SKM-1 treated with dmso at 0.1 percent for 144 hours (cell line): Measurements from ENCODE around the gene CPE.

Experiments
- DNase-seq: peaks from one replicate; lab custom pipeline; 2025; ENCODE audit not compliant: unreplicated experiment; lab: John Stamatoyannopoulos, UW

The CPE gene

DNA sequence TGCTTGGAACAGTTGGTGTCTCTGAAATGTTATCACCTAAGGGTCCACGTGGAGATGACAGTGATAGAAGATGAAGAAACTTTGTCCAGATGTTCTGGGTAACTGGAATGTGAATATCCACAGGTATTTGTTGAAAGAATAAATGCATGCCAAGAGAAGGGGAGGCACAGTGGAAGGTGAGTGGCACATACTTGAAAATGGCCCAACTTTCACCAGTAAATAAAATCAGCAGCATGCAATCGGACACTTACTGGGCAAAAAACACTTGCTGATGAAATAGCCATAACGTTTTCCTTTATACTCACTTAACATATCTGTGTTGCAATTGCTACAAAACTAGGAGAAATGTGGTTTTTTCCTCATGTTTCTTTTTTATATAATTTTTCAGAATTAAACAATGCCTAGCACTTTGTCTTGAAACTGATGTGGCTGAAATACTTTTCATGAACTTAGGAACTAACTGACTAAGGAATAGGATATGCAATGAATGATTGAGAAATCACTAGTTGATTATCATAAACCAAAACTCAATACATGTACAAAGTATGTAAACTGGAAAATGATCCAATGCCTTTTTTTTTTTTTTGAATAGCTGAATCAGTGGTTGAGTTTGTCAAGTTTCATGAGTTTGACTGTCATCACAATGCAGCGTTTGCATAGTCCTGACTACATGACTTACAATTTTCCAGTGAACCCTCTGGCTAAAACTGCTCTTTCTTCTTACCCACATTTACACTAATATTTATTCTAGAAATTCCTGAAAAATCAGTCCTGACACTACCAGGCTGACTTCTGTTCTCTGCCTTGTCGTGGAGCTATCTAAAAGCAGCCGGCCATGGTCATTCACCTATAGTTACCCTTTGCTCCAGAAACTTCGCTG lies 127.4 kb downstream of the CPE start:
- no peak for DNase-seq

DNA sequence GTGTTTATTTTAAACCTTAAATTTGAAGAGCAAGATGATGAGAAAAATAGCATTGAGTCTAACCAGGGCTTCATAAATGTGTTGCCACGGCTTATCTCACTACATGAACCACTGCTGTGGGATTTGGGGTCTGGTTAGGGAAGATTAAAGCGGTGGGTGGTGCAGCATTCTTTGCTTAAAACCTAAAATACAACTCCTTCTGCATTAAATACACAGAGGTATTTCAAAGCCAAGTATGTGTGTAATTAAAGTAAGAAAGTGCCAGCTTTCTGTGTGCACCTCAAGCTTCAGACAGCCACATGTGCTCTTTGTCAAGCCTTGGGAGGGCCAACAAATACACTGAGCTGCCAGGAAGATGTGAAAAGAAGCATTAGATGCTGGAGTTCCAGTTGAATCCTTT lies 128.0 kb downstream of the CPE start:
- DNase-seq: no peak

DNA sequence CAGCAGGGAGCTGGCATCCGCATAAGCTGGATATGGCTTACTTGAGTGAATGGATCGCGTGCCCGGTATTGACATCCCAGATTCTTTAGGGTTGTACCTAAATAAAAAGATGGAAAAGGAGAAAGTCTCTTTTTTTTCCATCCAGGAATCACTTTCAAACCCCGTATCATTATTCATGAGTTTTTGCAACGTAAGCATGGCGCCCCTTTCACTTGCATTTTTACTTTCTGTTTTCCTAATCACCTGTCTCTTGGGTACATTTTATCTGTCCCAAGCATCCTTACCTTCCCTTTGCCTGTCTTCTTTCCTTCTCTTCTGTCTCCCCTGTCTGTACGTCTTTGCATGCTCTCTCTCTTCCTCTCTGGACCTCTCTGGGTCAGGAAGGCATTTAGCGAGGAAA lies 128.6 kb downstream of the CPE start:
- DNase-seq: no peak

DNA sequence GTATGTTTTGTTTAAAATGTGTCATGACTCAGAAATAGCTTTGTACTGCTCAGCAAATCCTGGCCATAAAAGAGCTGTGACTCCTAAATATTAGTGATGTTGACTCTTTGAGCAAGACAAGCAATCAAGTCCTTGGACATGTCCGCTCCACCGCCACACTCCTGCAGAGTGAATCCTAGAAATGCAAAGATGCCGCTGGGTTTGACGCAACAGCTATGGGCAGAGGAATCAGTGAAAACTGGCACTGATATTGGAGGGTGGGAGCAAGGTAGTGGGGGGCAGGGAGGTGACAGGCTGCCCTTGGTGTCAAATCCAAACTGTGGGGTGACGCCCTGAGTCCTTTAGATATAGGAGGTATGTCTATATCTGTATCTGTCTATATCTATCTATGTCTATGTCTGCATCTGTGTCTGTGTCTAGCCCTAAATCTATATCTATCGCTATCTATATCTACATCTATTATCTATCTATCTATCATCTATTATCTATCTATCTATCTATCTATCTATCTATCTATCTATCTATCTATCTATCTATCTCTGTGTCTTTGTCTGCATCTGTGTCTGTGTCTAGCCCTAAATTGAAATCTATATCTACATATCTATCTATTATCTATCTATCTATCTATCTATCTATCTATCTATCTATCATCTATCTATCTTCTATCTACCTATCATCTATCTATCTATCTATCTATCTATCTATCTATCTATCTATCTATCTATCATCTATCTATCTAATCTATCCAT lies 129.7 kb downstream of the CPE start:
- no peak for DNase-seq

DNA sequence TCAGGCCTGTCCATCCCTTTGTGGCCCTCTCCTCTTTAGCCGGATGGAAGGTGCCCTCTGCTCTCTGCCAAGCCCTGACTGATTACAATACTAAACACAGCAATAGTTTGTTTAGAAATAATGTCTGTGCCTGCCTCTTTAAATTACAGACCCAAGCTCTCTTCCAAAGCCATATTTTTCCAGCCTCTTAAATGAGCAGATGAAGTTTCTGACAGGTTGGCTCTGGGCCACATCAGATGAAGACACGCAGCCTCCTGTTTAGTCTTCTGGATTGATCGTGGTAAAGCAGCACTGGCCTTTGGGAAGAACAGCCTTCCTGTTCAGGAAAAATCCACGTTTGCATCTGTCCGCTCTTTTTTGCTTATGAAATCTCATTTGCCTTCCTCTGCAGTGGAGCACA lies 133.6 kb downstream of the CPE start:
- DNase-seq: no peak

DNA sequence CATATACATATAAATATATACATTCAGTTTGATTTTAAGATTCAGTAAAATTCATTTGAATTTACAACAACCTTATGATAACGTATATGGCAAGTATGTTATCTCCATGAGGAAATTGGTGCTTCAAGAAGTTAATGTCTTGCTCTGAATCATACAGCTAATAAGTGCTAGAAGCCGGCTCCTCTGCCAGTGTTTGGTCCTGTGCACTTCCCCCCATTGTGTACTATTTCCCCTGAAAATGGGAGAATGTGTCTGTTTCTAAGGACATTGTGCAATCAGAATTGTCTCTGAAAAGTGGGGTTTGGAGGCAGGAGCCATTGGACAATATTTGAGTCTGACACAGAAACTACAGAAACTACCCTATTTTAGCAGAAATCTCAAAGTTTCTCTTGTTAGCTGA lies 135.9 kb downstream of the CPE start:
- DNase-seq: no peak

DNA sequence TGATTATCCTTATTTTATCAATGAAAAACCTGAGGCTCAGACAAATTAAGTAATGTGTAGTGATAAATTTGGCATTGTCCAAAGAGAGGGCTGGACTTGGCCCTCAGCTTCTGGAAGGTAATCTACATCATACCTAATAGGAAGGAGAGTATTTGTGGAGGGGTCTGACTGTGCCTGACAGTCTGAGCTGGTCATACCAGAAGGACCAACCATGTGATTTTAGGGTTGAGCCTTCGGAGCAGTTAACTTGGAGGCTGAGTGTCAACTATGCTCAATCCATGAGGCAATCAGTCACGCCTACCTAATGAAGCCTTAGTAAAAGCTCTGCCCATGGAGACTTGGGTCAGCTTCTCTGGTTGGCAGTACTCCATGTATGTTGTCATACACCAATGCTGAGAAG lies 136.4 kb downstream of the CPE start:
- DNase-seq: no peak

DNA sequence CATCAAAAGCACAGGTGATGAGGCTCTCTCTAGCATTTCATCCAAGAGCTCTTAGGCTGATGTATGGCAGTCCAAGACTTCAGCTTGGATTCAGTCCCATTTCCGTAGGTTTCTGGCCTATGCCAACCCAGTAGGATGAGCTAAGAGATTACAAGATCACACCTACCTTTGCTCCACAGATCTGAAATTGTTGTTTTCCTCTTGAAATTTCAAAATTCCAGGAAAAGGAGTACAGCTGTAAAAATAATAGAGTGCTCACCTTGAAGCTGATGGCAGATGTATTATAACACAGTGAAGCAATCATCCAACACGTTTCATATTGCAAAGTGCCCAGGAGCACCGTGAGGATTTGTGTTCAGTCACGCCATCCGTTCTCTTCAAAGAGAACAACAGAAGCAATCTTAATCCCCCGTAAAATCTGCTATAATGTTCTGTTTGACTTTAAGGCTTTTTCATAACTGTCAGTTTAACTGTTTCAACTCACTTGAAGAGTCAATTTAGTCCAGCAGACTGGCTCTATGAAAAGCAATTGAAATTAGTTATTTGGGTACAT lies 137.5 kb downstream of the CPE start:
- no peak for DNase-seq

DNA sequence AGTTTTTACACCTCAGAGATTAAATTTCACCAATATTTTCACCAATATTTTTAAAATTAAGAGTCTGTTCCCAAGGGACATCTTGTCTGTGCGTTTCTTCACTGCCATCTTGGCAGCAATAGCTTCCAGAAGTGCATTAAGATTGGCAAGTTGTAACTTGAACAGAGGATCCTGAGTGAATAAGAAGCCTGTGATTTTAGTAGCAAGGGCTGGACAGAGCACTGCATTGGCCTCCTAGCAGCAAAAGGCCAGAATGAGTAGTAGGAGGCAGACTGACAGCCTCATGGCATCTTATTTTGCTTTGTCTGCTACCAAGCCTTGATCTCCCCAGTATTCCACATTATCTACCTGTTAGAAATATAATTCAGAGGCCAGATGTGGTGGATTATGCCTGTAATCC lies 138.4 kb downstream of the CPE start:
- no peak for DNase-seq

DNA sequence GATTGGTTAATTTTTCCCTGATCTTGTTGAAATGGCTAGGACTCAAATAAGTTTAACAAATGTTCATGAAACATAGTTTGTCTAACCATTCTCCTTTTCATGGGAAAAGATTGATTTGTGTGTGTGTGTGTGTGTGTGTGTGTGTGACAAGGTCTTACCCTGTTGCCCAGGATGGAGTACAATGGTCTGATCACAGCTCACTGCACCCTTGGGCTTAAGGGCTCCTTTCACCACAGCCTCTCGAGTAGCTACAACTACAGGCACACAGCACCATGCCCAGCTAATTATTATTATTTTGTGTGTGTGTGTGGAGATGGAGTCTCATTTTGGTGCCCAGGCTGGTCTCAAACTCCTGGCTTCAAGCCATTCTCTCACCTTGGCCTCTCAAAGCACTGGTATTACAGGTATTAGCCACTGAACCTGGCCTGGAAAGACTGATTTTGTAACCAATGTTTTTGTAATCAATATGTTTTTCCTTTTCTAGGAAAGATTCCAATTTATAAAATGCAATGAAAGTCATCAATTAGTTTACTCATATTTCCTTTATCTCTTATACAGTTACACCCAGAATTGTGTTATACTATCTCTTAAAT lies 139.3 kb downstream of the CPE start:
- DNase-seq: no peak

DNA sequence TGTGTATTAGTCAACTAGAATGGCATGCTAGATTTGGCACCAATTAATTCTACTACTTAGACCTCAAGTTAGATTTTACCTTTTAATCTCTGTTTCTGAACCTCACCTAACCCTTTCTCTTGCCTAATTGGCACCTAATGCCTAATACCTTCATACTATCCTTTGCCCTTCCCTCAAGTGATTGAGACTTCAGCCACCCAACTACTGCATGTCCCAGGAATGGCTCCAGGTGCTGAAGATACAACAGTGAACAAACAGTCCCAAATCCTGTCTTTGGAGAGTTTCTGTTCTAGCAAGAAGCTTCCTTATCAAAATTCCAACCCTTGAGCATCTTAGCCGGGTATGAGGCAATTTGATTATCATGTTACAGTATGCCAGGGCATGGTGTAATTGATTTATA lies 139.9 kb downstream of the CPE start:
- DNase-seq: no peak

DNA sequence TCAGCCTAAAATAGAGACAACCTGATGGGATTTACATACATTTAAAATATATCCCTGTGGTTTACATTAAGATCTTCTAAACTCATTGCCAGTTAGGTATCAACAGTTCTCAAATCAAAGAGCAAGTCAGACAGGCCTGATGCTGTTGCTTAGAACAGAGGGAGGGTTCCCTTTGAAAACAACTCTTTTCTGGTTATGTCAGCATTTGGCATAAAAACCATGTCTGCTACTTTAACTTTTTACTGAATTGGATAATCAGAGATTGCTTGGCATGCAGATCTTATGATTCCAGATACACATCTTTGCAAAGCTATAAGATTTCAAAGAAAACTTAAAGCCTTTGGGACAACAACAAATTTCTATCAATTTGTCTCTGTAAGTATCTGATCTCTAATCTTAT lies 140.8 kb downstream of the CPE start:
- no peak for DNase-seq

DNA sequence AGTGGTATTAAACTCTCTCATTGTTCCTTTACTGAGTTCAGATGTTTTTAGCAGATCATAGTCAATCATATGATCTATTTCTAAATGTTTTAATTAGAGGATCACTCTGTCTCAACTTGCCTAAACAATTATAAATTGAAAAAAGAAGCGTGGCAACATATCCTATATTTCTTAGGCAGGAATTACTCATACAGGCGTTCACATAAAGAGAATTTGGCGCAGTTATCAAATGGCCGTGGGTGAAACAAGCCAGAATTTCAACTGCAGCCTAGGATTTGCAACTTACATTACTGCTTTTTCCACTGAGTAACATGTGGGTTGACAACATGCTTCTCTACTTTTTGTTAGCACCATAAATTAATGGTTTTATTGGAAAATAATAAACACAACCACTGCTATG lies 141.3 kb downstream of the CPE start:
- no peak for DNase-seq

DNA sequence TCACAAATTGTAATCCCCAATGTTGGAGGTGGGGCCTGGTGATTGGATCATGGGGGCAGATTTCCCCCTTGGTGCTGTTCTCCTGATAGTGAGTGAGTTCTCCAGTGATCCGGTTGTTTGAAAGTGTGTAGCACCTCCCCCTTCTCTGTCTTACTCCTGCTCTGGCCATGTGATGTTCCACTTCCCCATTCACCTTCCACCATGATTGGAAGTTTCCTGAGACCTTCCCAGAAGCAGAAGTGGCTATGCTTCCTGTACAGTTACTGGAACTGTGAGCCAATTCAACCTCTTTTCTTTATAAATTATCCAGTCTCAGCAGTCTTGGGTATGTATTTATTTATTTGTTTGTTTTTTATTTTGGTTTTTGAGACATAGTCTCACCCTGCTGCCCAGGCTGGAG lies 143.2 kb downstream of the CPE start:
- DNase-seq: peak; percentile 19

DNA sequence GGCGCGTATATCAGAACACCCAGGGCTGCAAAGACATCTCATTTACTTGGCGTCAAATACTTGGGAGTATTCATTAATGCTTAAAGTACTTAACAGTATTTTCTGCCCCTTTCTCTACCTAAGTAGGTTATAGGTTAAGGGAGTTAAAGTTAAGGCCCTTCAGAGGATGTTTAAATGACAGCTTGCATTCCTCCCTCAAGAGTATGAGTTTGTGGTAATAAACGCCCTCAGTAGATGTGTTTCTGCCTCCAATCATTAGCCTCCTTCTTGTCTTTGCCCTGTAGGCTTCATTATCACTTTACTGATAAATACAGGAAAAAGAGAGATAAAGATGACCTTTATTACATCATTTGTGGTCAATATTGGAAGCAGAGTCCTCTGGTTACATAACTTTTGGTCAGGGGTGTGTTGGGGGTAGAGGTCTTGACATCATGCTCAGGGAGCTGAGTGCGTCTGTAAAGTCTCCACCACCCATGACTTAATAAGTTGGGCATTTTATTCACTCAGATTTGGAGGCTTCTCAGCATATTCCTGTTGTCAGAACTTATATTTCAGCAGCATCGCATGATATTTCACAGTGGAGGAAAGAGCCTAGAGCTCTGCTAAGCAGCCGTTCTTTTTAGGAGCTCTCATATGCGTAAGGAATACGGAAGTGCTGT lies 145.9 kb downstream of the CPE start:
- no peak for DNase-seq

DNA sequence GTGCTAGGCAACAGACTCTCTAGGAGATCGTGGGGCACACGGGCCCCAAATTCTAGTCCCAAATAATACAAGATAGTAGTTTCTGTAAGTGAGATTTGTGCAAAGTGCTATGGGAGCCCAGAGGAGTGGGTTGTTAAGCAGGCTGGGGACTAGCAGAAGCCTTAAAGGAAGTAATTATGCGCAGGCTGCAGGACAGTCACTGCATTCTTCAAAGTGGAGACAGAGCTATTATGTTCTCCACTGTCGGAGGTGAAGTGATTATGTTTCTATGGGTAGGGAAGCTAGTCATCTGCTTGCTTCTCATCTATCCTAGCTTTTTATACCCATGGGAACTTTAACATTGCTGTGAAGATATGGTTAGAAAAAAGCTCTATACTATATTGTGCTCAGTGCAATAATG lies 154.2 kb downstream of the CPE start:
- no peak for DNase-seq

DNA sequence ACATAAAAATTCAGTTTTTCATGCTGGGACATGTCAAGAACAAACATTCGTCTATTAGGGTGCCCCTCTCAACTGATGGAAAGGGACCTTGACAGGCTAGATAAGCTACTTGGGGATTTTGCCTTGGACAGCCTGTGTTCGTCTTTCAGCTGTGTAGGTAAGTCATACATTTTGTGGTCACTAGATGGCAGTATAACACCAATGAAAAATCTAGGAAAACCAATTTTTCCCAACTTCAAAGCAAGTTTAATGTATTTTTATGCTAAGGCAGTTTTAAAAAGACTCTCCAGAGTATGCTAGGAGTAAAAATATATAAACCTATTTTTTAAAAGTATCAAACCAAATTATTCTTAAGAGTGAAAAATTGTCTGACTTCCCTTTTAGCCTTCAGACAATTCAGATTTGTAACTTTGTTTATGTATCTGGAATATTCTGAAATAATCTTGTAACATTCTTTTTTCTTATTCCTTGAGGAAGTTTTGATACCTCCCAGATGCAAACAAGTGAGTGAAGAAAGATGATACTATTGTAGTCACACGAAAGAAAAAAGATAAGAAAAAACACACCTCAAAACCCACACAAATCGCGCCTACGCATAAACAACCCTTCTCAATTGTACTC lies 158.3 kb downstream of the CPE start:
- peak; percentile 12 for DNase-seq

DNA sequence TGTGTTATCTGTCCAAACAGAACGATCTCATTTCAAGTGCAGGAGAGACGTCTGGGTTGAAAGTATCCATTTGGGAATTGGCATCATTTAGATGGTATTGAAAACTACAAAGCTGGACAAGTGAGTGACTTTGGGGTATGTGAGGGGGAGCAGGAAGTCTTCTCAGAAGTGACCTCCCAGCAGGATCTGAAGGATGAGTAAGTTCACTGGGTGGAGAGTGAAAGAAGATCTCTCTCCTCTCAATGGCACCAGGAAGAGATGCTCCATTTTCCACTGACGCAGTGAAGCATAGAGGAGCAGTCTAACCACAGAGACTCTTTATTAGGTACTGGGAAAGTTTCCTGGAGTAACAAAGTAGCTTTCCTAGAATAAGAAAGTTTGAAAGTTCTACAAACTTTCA lies 161.0 kb downstream of the CPE start:
- no peak for DNase-seq

DNA sequence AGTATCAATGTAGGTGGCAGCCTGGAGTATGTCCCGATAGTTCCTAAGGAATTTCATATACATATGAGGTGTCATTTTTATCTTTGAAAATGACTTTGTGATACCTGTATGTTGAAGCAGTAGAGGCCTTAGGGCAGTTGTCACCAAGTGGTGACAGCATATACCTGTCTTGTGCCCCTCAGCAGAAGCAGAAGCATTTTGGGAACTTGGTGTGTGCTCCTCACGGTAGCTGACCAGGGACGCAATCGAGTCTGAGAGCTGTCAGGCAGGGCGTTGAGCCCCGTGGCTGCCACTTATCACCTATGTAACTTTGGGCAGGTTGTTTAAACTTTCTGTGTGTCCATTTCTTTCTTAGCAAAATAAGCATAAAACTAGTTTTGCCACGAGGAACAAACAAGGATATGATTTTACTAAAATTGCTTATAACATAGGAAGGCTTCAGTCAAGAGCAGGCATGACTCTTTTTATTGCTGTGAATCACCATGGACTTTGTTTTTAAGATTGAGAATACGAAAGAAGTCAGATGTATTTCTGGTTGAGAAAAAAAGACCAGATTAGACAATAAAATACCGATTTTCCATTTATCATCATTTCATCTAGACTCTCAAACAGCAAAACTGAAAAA lies 161.5 kb downstream of the CPE start:
- DNase-seq: no peak

DNA sequence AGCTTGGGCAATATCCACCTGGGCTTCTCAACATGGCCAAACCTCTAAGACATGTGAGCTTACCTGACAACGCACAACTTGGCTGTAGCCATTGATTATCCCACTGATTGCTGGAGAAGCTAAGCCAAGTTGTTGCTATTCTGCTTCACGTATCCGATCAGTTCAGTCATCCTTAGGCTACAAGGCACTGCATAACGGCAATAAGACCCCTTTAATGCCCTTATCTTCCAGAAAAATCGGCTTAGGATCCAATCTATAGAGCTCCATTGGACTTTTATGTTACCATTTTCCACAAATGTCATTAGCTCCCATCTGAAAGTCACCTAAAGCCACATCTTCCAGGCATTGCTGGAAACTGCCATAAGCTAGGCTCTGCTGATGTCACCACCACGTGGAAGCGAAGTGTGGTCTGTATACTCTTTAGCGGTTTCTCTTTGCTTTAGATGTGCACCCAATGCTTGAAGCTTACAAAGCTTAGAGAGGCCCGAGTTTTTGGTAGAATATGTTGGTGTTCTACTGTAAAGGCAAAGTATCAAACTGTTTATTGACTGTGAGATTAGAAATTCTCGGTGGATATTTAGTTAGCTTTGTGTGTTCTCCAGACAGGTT lies 163.1 kb downstream of the CPE start:
- peak; percentile 31 for DNase-seq
